HG03520 (cell line): ENCODE measurements around the gene ME2.
"Not testable (repeated sequence)": the region's sequence is repeated elsewhere in the genome, so short reads cannot be mapped to it uniquely, and the experiment has no call there.

Experiments
- ATAC-seq: cut with Tn5 transposase; IDR thresholded peaks from one replicate; pipeline ENCODE4 v1.9.1; 2021; ENCODE audit warnings: mild to moderate bottlenecking, moderate library complexity; ENCODE audit not compliant: unreplicated experiment

The ME2 gene

GRCh38 chr18:50878345-50879301 lies at the start of gene ME2:
ME2 (plus strand) TSS chr18:50879118; CDS start chr18:50895821, 16,703 bp downstream.
- ATAC-seq: peak; percentile 92

DNA sequence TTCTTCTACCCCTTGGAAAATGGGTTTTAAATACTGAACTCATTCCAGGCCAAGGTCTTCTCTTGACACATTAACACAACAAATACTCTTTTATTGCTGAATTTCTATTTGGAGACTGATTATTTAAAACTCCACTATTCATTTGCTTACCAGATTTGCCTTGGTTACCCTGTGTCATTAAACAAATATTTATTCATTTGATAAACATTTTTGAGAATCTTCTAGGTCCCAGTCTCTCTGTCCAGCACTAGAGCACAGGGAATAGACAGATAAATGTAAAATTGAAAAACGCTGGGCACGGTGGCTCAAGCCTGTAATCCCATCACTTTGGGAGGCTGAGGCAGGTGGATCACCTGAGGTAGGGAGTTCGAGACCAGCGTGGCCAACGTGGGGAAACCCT lies 49.3 kb upstream of the ME2 start:
- no peak for ATAC-seq

DNA sequence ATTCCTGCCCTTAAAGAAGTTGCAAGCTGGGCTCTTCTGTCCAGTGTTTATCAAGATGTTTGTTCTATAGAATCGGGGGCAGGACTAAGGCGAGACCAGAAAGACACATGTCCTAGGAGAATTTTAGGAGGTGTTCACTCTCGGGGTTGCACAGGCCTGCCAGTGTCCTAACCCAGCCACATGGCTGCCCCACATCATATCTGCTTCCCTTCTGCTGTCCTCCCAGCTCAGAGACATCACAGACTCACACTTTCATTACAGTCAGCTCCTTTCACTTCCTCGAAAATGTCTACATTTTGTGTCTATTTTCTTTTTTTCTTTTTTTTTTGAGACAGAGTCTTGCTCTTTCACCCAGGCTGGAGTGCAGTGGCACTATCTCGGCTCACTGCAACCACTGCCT lies 48.4 kb upstream of the ME2 start:
- peak; percentile 49 for ATAC-seq

DNA sequence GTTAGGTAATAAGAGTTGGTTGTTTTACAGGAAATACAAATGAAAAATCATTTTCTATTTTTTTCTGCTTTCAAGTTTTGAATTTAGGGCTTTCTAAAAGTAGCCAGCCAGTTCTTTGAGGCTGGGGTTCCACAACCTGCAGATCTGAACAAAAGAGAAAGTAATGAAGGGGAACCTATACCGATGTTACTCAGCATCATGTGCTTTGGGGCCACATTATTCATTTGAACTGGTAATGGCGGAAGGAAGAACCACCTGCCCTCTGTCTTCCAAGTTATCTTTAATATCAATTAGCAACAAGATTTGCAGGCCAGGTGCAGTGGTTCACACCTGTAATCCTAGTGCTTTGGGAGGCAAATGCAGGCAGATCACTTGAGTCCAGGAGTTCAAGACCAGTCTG lies 46.2 kb upstream of the ME2 start:
- no peak for ATAC-seq

- ATAC-seq: not testable (repeated sequence)
Observed at GRCh38 chr18:50833496-50833895, 45.4 kb upstream of the ME2 start.

GRCh38 chr18:50836521-50836957 lies 42.4 kb upstream of the ME2 start:
- ATAC-seq: no peak

GRCh38 chr18:50839341-50839740 lies 39.6 kb upstream of the ME2 start:
- no peak for ATAC-seq

GRCh38 chr18:50839996-50840395 lies 38.9 kb upstream of the ME2 start:
- ATAC-seq: no peak

DNA sequence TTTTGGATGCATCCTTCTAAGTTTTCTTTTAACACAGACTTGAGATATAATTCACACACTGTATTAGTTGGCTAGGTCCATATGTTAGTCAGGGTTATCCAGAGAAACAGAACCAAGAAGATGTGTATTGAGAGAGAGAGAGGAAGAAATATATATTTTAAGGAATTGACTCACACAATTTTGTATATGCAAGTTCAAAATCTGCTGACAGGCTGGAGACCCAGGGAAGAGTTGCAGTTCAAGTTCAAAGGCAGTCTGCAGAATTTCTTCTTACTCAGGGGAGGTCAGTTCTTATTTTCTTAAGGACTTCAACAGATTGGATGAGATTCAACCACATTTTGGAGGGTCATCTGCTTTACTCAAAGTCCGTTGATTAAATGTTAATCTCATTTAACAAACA lies 36.1 kb upstream of the ME2 start:
- no peak for ATAC-seq

DNA sequence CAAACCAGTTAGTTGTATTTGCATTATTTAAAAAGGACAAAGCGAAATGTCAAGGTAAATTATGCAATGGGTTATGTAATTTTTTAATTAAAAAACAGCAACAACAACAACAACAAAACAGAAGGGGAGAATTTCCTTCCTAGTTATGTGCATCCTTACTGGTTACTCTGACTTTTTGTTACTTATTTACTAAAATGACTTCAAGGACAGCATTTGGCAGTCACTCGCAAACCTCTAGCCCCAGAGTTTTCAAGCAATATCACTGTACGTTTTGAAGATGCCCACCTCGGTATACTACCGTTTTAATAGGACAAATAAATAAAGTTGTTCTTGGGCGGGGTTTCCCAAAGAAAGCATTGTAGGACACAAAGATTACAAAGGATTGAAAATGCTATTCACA lies 34.4 kb upstream of the ME2 start:
- no peak for ATAC-seq

GRCh38 chr18:50844960-50845359 lies 34.0 kb upstream of the ME2 start:
- ATAC-seq: no peak

GRCh38 chr18:50847192-50847591 lies 31.7 kb upstream of the ME2 start:
- ATAC-seq: no peak

GRCh38 chr18:50848061-50848551 lies 30.8 kb upstream of the ME2 start:
- ATAC-seq: no peak

DNA sequence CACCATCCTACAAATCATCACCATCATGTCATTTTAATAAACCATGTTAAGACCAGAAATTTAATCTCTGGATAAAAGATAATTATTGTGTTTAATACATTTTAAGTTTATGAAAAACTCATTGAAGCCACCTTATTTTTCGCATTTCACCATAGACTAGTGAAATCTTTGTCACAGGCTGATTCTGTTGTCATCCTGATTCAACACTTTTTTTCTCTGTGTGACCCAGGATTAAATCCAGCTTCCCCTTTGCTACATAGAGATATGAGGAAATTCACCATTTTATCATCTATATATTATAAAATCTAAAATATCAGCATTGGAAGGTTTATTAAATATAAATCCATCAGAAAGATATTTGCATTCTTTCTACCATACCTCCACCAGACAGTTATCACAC lies 29.9 kb upstream of the ME2 start:
- ATAC-seq: no peak

DNA sequence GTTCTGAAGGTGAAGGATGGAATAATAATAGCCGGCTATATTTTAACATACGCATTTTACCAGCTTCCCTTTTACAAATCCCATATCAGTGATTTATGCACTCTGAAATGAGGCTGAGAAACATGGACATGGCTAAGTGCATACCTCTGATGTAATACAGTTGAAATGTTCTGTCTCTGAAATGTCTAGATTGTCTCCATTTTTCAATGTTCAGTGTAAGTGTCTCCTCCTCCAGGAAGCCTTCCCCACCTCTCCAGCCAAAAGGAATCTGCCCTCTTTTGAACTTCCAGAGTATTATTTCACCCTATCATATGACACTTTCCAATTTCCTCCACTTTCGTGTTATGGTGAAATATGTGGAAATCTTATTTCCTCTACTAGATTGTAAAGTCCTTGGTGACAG lies 29.5 kb upstream of the ME2 start:
- ATAC-seq: no peak

DNA sequence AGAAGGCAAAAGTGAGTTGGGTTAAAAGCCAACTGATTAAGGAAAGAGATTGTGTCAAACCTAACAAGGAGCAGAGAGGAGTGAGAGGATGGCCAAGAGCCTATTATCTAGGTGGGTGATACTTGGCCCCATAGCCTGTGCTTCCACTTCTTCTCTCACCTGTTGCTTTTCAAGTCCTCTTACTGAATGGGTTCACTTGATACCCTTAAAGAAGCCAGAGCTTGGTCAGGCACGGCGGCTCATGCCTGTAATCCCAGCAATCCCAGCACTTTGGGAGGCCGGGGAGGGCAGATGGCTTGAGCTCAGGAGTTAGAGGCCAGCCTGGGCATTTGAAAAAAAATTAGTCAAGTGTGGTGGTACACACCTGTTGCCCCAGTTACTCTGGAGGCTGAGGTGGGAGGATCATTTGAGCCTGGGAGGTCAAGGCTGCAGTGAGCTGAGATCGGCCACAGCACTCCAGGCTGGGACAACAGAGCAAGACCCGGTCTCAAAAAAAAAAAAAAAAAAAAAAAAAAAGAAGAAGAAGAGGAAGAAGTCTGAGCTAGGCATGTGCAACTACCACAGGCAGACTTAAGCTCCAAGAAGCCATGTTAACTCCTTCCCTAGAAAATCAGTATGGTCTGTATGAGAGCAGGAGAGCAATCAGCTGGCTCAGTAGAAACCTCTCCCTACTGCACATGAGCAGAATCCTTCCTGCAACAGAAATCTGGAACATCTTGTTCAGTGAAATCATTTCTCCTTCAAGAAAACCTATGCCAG lies 28.4 kb upstream of the ME2 start:
- ATAC-seq: no peak

DNA sequence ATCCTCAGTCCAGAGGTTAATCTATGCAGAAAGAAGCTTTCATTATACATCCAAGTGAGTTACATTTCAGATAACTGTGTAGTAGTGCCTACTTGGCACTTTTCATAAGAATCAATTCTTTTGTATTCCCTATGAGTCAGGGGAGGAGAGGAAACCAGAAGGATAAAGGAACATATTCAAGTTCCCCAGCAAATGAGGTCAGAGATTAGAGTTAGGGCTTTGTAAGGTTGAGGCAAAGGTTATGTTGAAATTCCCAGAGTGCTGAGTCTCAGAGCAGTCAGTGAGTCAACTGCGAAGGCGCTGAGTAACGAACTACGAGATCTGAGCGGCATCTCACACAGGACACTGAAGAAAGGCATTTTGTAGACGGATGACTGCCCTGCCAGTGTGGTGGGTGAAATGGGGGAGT lies 25.1 kb upstream of the ME2 start:
- ATAC-seq: no peak

DNA sequence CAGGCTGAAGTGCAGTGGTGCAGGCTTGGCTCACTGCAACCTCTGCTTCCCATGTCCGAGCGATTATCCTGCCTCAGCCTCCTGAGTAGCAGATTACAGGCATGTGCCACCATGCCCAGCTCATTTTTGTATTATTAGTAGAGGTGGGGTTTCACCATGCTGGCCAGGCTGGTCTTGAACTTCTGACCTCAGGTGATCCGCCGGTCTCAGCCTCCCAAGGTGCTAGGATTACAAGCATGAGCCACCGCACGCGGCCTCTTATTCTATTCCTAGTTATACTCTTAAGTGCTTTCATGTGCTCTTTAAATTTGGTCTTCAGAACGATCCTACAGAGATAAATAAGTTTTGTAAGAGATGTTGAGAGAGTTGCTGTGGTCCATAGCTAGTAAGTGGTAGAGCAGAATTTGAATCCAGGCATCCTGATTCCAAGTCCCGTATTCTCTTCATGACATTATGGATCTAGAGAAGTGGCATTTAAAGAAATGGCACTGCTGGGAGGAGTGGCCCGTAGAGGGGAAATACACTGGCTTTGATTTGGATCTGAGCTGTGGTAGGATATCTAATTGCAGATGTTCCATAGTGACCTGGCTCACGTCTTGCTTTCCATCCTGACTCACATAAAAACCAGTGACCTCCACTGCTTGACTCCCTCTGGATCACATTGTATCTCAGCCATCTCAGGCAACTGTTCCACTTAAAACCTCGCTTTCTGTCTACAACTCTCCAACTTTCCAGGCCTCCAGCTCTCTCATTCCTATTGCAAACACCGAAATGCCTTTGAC lies 22.8 kb upstream of the ME2 start:
- ATAC-seq: no peak

- ATAC-seq: not testable (repeated sequence)
Observed at GRCh38 chr18:50857166-50857565, 21.8 kb upstream of the ME2 start.

GRCh38 chr18:50857694-50858093 lies 21.2 kb upstream of the ME2 start:
- ATAC-seq: no peak
